GF-D8 (cell line): ENCODE results near the gene ABCE1.

Source experiments
- DNase-seq: peaks from one replicate; lab custom pipeline; 2025; lab: John Stamatoyannopoulos, UW

Gene ABCE1

DNA sequence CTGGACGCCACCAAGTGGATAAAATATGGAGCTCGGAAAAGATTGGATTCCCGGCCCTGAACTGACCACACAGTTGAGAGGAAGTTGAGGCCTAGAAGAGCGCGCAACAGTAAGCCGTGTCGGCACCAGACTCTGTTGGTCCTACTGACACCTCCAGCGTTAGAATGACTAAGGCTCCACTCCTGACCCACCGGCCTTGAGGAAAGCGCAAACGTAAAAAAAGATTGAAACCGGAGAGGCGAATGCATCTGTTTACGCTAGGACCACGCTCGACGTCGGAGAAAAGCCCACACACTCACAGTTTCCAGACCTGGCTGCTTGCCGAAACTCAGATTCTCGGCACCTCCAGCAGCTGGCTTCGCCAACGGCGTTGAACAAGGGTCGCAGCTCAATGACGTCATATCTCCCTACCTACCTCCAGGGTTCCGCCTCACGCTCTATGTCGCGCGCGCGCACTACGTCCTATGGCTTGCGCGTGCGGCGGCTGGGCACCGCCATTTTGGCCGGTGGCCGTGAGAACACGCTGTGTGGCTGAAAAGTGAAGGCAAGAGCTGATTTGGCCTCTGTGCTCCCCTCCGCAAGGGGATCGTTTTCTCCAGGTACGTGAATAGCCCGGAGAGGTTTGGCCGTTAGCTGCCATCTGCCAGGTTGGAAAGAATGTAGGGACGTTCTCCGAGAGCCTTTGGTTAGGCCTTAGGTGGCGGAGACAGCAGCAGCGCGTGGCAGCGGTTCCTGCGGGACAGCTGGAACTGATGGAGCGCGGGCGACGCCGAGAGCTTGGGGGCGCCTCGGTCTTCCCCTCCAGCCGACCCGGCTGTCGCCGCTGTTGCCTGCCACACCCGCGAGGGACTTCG is at the start of gene ABCE1, which contains the start of gene ANAPC10:
TSS of gene ABCE1 (plus strand) at position 491 of the 854 bp plus-strand sequence. CDS start 6,102 bp downstream, outside the sequence.
TSS of gene ANAPC10 (minus strand) at position 376 of the 854 bp plus-strand sequence. CDS start 2,097 bp downstream, outside the sequence.
- peak; percentile 90 for DNase-seq

- no peak for DNase-seq
Measured at GRCh38 chr4:145048817-145049216, 49.3 kb upstream of the ABCE1 start.

DNA sequence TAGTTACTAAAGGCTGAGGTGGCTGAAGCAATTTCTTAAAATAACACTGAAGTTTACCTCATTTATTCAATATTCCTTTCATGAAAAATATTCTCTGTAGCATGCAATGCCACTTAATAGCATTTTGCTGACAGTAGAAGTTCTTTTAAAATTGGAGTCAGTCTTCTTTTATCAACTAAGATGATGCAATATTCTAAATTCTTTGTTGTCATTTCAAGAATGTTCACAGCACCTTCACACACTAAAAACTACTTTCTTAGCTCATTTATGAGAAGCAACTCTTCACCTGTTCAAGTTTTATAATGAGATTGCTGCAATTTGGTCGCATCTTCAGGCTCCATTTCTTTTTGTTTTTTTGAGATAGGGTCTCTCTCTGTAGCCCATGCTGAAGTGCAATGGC is 48.9 kb upstream of the ABCE1 start:
- DNase-seq: no peak

- DNase-seq: no peak
Measured at GRCh38 chr4:145055533-145056257, 42.4 kb upstream of the ABCE1 start.

DNA sequence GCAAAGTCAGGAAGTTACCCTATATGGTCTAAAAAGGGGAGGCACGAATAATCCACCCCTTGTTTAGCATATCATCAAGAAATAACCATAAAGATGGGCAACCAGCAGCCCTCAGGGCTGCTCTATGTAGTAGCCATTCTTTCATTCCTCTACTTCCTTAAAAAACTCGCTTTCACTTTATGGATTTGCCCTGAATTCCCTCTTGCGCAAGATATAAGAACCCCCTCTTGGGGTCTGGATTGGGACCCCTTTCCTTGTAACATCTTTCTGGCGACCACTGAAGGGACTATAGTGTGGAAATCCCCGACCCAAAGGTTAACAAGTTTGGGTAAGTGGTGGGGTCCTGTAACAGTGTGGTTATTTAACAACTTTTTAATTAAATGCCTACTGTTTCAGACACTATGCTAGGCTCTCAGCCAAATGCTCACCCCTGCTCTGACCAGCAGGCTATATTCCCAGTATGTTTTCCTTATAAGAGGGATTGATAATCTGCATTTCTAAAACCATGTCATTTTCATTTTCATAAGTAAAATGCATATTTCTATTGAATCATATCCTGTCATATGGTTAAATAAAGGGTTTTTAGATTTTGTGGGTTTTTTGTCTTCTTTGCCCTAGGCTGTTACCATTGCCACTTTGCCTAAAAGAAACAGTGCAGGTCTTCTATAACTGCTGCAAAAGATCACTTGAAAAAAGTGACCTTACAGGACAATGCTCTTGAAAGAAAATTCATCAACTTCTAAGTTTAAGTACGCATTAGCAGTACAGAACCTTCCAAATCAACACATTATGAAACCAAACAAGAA is 41.6 kb upstream of the ABCE1 start:
- DNase-seq: no peak

GRCh38 chr4:145058256-145058655 is 39.9 kb upstream of the ABCE1 start:
- no peak for DNase-seq

DNA sequence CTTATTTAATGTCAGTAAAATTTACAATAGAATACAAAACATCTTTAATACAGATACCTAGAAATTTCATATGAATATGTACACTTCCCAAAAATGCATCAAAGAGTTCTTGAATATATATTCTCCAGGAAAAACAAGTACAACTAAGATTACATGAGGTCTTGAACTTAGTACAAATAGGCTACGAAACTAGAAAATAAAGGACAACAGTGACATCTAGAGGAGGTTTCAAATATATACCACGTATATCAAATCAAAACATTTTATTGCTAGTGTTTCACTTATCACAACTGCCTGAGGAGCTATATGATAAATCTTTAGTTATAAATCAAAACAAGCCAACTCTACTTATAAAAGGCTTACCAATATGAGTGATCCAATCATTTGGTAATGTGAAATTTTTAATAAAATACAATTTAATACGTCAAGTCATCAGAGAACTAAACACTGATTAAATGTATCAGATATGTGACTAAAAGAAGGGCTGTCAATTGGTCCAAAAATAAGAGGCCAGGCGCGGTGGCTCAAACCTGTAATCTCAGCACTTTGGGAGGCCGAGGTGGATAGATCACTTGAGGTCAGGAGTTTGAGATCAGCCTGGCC is 36.7 kb upstream of the ABCE1 start:
- peak; percentile 15 for DNase-seq

DNA sequence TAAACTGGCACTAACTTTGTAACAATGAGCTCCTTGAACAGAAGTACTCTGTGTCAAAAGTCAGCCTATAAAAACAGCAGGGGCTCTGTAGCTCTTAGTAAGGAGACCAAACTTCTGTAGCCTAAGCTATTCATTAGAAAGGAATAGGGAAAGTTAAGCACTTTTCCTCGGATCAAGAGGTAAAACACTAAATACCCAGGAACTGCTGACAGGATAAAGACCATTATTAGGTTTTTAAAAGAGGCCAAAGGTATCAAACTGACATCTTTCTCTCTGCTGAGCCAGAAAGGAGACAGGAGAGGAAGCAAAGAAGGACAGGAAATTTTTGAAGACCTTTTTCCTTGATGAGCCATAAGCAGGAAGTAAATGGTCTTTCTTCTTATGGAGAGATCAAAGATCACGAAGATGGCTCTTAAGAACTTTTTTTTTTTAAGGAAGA is 32.0 kb upstream of the ABCE1 start:
- no peak for DNase-seq

- no peak for DNase-seq
Measured at GRCh38 chr4:145069361-145069760, 28.8 kb upstream of the ABCE1 start.

GRCh38 chr4:145071560-145071959 is 26.6 kb upstream of the ABCE1 start:
- no peak for DNase-seq

GRCh38 chr4:145075742-145076468 is 22.2 kb upstream of the ABCE1 start:
- DNase-seq: no peak

GRCh38 chr4:145076469-145076855 is 21.6 kb upstream of the ABCE1 start:
- DNase-seq: no peak

- no peak for DNase-seq
Measured at GRCh38 chr4:145081756-145082155, 16.4 kb upstream of the ABCE1 start.

DNA sequence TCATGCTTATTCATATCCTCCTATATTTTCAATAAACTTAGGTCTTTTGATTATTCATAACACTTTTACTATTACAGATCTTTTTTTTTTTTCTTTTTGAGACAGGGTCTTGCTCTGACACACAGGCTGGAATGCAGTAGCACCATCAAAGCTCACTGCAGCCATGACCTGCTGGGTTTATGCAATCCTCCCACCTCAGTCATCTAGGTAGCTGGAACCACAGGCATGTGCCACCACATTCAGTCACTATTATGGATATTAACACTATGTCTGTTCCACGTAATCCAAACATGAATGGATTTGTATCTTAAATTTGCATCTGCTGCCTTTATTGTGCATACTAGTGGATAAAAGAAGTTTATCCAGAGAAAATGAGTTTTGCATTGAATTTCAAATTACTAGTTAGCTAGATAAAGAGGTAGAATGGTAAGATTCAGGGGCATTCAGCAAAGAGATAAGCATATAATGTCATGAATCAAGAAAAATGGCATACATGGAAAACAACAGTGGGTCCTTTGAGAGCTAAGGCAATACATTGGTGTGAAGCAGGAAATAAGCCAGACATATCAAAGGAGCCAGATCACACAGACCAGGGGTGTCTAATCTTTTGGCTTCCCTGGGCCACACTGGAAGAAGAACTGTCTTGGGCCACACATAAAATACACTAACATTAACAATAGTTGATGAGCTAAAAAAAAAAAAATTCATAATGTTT is 14.1 kb upstream of the ABCE1 start:
- no peak for DNase-seq

GRCh38 chr4:145090380-145090779 is 7.7 kb upstream of the ABCE1 start:
- no peak for DNase-seq

DNA sequence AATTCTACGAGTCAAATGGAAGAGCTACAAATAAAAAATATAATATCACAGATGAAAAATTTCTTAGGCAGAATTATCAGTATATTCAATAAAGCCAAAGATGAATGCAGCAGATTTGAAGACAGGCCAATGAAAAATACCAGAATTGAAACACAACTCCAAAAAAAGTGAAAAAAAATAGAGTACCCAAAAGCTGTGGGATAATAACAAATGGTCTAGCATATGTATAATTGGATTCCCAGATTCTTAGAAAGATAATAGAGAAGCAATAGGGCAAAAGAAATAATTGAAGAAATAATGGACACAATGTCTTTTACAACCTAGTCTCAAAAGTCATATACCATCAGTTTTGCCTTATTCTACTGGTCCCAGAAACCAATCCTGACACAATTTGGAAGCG is 4.5 kb upstream of the ABCE1 start:
- DNase-seq: no peak

DNA sequence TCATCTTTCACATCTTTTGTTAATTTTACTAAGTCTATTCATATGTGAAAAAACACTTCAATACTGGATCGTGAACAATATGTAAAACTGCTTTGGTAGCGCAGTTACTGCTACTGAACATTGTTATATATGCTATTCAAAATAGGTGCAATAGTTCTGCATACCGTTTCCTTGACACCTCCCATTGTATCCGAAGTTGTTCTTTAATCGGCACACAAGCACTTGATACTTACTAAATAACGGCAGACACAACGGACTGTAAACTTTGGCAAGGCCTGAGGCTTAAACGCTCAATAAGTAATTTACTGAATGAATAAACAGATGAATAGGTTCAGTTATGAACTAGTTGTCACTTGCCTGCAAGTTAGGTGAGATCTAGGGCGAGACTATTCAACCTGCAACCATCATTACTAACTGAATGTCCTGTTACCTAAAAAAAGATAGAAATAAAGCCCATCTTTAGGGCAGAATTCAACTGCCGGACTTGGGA is 735 bp upstream of the ABCE1 start:
- DNase-seq: no peak

GRCh38 chr4:145098675-145099037 is 545 bp downstream of the ABCE1 start:
- no peak for DNase-seq

- DNase-seq: no peak
Measured at GRCh38 chr4:145099653-145100052, 1.5 kb downstream of the ABCE1 start.

GRCh38 chr4:145101091-145101490 is 3.0 kb downstream of the ABCE1 start:
- no peak for DNase-seq
